Left lung (tissue), 10 donors: ENCODE data around the gene SMTNL2. TPM values are rescaled to one million over a fixed set of nuclear protein-coding genes. Genes with fewer than 3 reads are reported as not detected.
"Not testable (repeated sequence)": the region's sequence is repeated elsewhere in the genome, so short reads cannot be mapped to it uniquely, and the experiment has no call there.

Experiments used
- ATAC-seq: fragments of 200-7000 bp; cut with Tn5 transposase; one replicate; pipeline ENCODE4 v1.9.1; 2020; ENCODE audit warnings: moderate library complexity
- DNase-seq, 4 donors: peaks; one replicate each; pipeline ENCODE4 v3.0.0-alpha.2; 2013 to 2020
- H3K27ac ChIP-seq, 2 donors: fragments of 200-600 bp; sonication (generic) in 1 of 2; one replicate each; pipeline versions ENCODE4 v1.5.0 to v1.8.0; 2020 to 2021
- H3K27me3 ChIP-seq, 2 donors: fragments of 200-600 bp; sonication (generic) in 1 of 2; one replicate each; pipeline versions ENCODE4 v1.5.0 to v1.8.0; 2020 to 2021
- H3K36me3 ChIP-seq, 2 donors: fragments of 200-600 bp; sonication (generic) in 1 of 2; one replicate each; pipeline versions ENCODE4 v1.5.0 to v1.8.0; 2020 to 2021
- H3K4me1 ChIP-seq, 2 donors: fragments of 200-600 bp; one replicate each; pipeline ENCODE4 v1.8.0; 2021
- H3K4me3 ChIP-seq, 2 donors: fragments of 200-600 bp; sonication (generic) in 1 of 2; one replicate each; pipeline versions ENCODE4 v1.5.0 to v1.8.0; 2020 to 2021; ENCODE audit warnings: mild to moderate bottlenecking in 1 of 2
- H3K9me3 ChIP-seq, 2 donors: fragments of 200-600 bp; sonication (generic) in 1 of 2; one replicate each; pipeline versions ENCODE4 v1.5.0 to v1.8.0; 2020 to 2021
- intact Hi-C, 2 donors: fragments of 100-400 bp; cut with DNase I; formaldehyde crosslinking; loops; one replicate each; pipeline versions ENCODE4 v1.11.2 to v1.14.2; 2022
- polyA plus RNA-seq, 6 donors: library from polyadenylated mRNA; unstranded; fragments of 120-200 nt; gene quantifications; one replicate each; pipeline ENCODE4 v1.2.1, GENCODE V29; 2013; ENCODE audit not compliant: insufficient read length in 6 of 6
- total RNA-seq, 2 donors: library from RNA; stranded (reverse); fragmentation: NEBNext Ultra II Directional; extraction: Animal tissue kit (Norgen Biotek cat#: 25700); gene quantifications; one replicate each; pipeline ENCODE4 v1.2.1, GENCODE V29; 2021
- TF ChIP-seq, protein P1 (sequence below), 2 donors: fragments of 200-600 bp; sonication (generic) in 1 of 2; IDR thresholded peaks; one replicate each; pipeline versions ENCODE4 v1.5.0 to v1.8.0; 2021; ENCODE audit warnings: antibody characterized with exemption in 2 of 2
- donor health status: DM: no; HTN: yes; CAD: no.
- donor health status: DM: no; HTN: no; CAD: no.

SMTNL2 gene
- total and polyA plus RNA-seq, 8 donors, result 5.5 to 25.8 (median 21.2) TPM

DNA sequence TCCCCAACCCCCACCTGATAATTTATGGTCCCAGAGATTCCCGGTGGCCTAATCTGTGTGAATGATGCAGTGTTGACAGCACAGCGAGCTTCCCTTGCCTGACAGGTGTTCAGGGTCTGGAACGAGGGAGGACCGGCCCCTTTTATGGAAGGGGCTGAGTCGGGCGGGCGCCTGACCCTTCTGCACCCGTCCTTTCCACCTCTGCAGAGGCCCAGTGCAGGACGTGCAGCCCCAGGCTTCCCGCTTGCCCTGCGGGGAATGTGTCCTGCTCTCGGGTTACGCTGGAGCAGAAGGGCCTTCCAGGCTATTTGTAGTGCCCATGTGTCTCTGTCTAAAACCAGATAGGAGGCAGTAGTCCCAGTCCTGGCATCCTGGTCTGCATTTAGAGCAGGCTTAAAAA, 16.2 kb downstream of the SMTNL2 start:
- Histone ChIP-seq H3K4me3 (no peak overlapping the region), H3K27me3 (peaks cover 0 to 8% of the 10 kb centered on the region in 2 donors), H3K9me3 (no peaks in the 10 kb centered on the region), H3K36me3 (no peaks in the 10 kb centered on the region), H3K27ac (peak overlapping the region; percentile 24 to 26), H3K4me1 (no peaks in the 10 kb centered on the region)
- DNase-seq, result no peak
- intact Hi-C loops, result no loop called here
- TF ChIP-seq, protein P1, sequence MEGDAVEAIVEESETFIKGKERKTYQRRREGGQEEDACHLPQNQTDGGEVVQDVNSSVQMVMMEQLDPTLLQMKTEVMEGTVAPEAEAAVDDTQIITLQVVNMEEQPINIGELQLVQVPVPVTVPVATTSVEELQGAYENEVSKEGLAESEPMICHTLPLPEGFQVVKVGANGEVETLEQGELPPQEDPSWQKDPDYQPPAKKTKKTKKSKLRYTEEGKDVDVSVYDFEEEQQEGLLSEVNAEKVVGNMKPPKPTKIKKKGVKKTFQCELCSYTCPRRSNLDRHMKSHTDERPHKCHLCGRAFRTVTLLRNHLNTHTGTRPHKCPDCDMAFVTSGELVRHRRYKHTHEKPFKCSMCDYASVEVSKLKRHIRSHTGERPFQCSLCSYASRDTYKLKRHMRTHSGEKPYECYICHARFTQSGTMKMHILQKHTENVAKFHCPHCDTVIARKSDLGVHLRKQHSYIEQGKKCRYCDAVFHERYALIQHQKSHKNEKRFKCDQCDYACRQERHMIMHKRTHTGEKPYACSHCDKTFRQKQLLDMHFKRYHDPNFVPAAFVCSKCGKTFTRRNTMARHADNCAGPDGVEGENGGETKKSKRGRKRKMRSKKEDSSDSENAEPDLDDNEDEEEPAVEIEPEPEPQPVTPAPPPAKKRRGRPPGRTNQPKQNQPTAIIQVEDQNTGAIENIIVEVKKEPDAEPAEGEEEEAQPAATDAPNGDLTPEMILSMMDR (IDR thresholded peaks at IDR 0.05), result no peak
- ATAC-seq, result no peak

GRCh38 chr17:4601326-4601725, 17.0 kb downstream of the SMTNL2 start:
- Histone ChIP-seq H3K36me3 (no peaks in the 10 kb centered on the region), H3K4me3 (no peak overlapping the region), H3K27me3 (peaks cover 0 to 8% of the 10 kb centered on the region in 2 donors), H3K27ac (no peak overlapping the region), H3K4me1 (peaks cover 0 to under 1% of the 10 kb centered on the region in 2 donors), H3K9me3 (no peaks in the 10 kb centered on the region)
- intact Hi-C loops, result no loop called here
- no peak for ATAC-seq
- no peak for DNase-seq
- TF ChIP-seq, protein P1 (IDR thresholded peaks at IDR 0.05), result no peak

- Histone ChIP-seq H3K36me3 (no peaks in the 10 kb centered on the region), H3K4me3 (no peak overlapping the region), H3K27me3 (peaks cover 0 to 8% of the 10 kb centered on the region in 2 donors), H3K27ac (no peak overlapping the region), H3K4me1 (peaks cover 0 to 7% of the 10 kb centered on the region in 2 donors), H3K9me3 (no peaks in the 10 kb centered on the region)
- DNase-seq (no peak), ATAC-seq (no peak)
- intact Hi-C loops, result no loop called here
- TF ChIP-seq, protein P1 (IDR thresholded peaks at IDR 0.05), result no peak
Measured at GRCh38 chr17:4602041-4602440, 17.7 kb downstream of the SMTNL2 start.

GRCh38 chr17:4604111-4604644, 19.8 kb downstream of the SMTNL2 start:
- DNase-seq, result peak in 2 of 4 donors; percentile 66 to 89
- TF ChIP-seq, protein P1 (IDR thresholded peaks at IDR 0.05), result no peak
- H3K9me3 ChIP-seq, result no peaks in the 10 kb centered on the region
- peak; percentile 10 for ATAC-seq
- no peaks in the 10 kb centered on the region for H3K36me3 ChIP-seq
- peaks cover 8 to 20% of the 10 kb centered on the region in 2 donors for H3K4me1 ChIP-seq
- no peak overlapping the region for H3K4me3 ChIP-seq
- H3K27ac ChIP-seq, result peak overlapping the region in 1 of 2 donors; percentile 4
- peaks cover 0 to 4% of the 10 kb centered on the region in 2 donors for H3K27me3 ChIP-seq
- intact Hi-C loops, result no loop called here

DNA sequence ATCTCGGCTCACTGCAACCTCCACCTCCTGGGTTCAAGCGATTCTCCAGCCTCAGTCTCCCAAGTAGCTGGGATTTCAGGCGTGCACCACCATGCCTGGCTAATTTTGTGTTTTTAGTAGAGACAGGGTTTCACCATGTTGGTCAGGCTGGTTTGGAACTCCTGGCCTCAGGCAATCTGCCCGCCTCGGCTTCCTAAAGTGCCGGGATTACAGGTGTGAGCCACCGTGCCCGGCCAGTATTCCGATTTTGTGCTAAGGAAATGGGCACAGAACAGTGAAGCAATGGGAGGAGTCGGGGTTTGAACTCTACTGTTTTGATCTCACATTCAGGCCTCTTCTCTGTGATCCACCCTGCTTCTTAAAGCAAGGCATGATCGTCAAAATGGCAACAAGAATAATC, 20.4 kb downstream of the SMTNL2 start:
- ATAC-seq, H3K27me3 ChIP-seq, H3K36me3 ChIP-seq, DNase-seq, intact Hi-C loops, H3K4me3 ChIP-seq, H3K9me3 ChIP-seq: not testable (repeated sequence)
- peak overlapping the region in 1 of 2 donors; percentile 4 for H3K27ac ChIP-seq
- peaks cover 8 to 20% of the 10 kb centered on the region in 2 donors for H3K4me1 ChIP-seq

DNA sequence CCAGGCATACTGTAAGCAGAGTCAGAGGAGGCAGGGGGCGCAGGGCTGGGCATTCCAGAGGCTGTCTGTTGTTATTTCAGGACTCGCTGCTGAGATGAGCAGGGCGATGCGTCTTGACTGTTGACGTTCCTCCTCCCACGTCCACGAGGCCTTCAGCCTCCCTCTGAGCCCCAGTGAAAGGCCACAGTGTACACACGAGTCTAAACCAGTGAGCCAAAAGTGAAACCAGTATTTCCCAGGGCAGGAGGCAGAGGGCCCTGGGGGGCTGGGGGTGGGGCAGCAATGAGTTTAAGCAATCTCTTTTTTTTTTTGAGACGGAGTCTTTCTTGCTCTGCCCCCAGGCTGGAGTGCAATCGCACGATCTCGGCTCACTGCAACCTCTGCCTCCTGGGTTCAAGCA, 21.5 kb downstream of the SMTNL2 start:
- DNase-seq (no peak), ATAC-seq (peak; percentile 18)
- H3K4me1 ChIP-seq, result peaks cover 8 to 20% of the 10 kb centered on the region in 2 donors
- no peaks in the 10 kb centered on the region for H3K9me3 ChIP-seq
- peak overlapping the region in 1 of 2 donors; percentile 39 for H3K27ac ChIP-seq
- H3K36me3 ChIP-seq, result no peaks in the 10 kb centered on the region
- TF ChIP-seq, protein P1 (IDR thresholded peaks at IDR 0.05), result no peak
- intact Hi-C loops, result no loop called here
- H3K27me3 ChIP-seq, result no peaks in the 10 kb centered on the region
- no peak overlapping the region for H3K4me3 ChIP-seq
